ENCODE measurements around the gene YKT6.
"Not testable (repeated sequence)": the region's sequence is repeated elsewhere in the genome, so short reads cannot be mapped to it uniquely, and the experiment has no call there.

- TF ChIP-seq, protein P1, sequence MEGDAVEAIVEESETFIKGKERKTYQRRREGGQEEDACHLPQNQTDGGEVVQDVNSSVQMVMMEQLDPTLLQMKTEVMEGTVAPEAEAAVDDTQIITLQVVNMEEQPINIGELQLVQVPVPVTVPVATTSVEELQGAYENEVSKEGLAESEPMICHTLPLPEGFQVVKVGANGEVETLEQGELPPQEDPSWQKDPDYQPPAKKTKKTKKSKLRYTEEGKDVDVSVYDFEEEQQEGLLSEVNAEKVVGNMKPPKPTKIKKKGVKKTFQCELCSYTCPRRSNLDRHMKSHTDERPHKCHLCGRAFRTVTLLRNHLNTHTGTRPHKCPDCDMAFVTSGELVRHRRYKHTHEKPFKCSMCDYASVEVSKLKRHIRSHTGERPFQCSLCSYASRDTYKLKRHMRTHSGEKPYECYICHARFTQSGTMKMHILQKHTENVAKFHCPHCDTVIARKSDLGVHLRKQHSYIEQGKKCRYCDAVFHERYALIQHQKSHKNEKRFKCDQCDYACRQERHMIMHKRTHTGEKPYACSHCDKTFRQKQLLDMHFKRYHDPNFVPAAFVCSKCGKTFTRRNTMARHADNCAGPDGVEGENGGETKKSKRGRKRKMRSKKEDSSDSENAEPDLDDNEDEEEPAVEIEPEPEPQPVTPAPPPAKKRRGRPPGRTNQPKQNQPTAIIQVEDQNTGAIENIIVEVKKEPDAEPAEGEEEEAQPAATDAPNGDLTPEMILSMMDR (conservative IDR thresholded peaks at IDR 0.05; ENCODE audit: low read length): not testable (repeated sequence)
- TF ChIP-seq EZH2phosphoT487 (IDR thresholded peaks at IDR 0.05; ENCODE audit: borderline replicate concordance): not testable (repeated sequence)
These were observed 615 bp upstream of the YKT6 start for GRCh38 chr7:44200163-44200562.
